ENCODE results near the gene ATP5MC2.
"Not testable (repeated sequence)": the region's sequence is repeated elsewhere in the genome, so short reads cannot be mapped to it uniquely, and the experiment has no call there.

Gene ATP5MC2

GRCh38 chr12:53659011-53659551, 16.8 kb downstream of the ATP5MC2 start:
- POLR2A ChIA-PET, result no interaction called here
- no peaks in the 10 kb centered on the region for H3K4me1 ChIP-seq (ENCODE audit: control extremely low read depth in 1 of 4, control insufficient read depth in 4 of 4, insufficient read depth in 4 of 4, low read length in 3 of 4)
- no peaks in the 10 kb centered on the region for H3K9me3 ChIP-seq (ENCODE audit: control extremely low read depth in 1 of 5, control insufficient read depth in 4 of 5, insufficient read depth in 2 of 5, low read depth in 1 of 5, low read length in 4 of 5)

GRCh38 chr12:53657041-53657440, 18.8 kb downstream of the ATP5MC2 start:
- WGBS (ENCODE audit: insufficient coverage), result 80% methylated on average over 1 of the region's 4 CpGs
- ChIA-PET POLR2A (interaction anchor here (0.7 kb wide), 1 partner anchor 10 kb away, joined by 6 read pairs; no protein-coding TSS in a partner anchor), CTCF (no interaction called here)
- DNase-seq, result no peak
- peaks cover 0 to 1% (median 0%) of the 10 kb centered on the region in 4 experiments for H3K36me3 ChIP-seq (ENCODE audit: control insufficient read depth in 4 of 4, insufficient read depth in 4 of 4, low read length in 3 of 4)
- H3K27me3 ChIP-seq (replicated peaks in 2 of 5; ENCODE audit: control insufficient read depth in 4 of 5, insufficient read depth in 5 of 5, low read length in 4 of 5), result no peaks in the 10 kb centered on the region
- no peaks in the 10 kb centered on the region for H3K4me1 ChIP-seq (ENCODE audit: control extremely low read depth in 1 of 4, control insufficient read depth in 4 of 4, insufficient read depth in 4 of 4, low read length in 3 of 4)
- no peak overlapping the region for H3K27ac ChIP-seq (ENCODE audit: insufficient read depth in 1 of 2, low read depth in 1 of 2, low read length in 2 of 2, poor library complexity in 1 of 2, severe bottlenecking in 2 of 2)
- H3K4me3 ChIP-seq (ENCODE audit: control insufficient read depth in 1 of 7, extremely low read depth in 1 of 7, insufficient read depth in 4 of 7, low read depth in 2 of 7, low read length in 6 of 7), result no peak overlapping the region
- H3K9me3 ChIP-seq (ENCODE audit: control extremely low read depth in 1 of 5, control insufficient read depth in 4 of 5, insufficient read depth in 2 of 5, low read depth in 1 of 5, low read length in 4 of 5), result no peaks in the 10 kb centered on the region

More at GRCh38 chr12:53659011-53659551, 16.8 kb downstream of the ATP5MC2 start:
- Histone ChIP-seq H3K27me3 (replicated peaks in 2 of 5; ENCODE audit: control insufficient read depth in 4 of 5, insufficient read depth in 5 of 5, low read length in 4 of 5) (no peaks in the 10 kb centered on the region), H3K27ac (ENCODE audit: insufficient read depth in 1 of 2, low read depth in 1 of 2, low read length in 2 of 2, poor library complexity in 1 of 2, severe bottlenecking in 2 of 2) (no peak overlapping the region), H3K4me3 (ENCODE audit: control insufficient read depth in 1 of 7, extremely low read depth in 1 of 7, insufficient read depth in 4 of 7, low read depth in 2 of 7, low read length in 6 of 7) (no peak overlapping the region), H3K36me3 (ENCODE audit: control insufficient read depth in 4 of 4, insufficient read depth in 4 of 4, low read length in 3 of 4) (peaks cover 0 to 12% (median 8%) of the 10 kb centered on the region in 4 experiments)
- CTCF ChIA-PET, result interaction anchor here (0.7 to 1.5 kb wide), 5 partner anchors 9 to 499 kb away, joined by 3 read pairs; partner anchors contain the start of gene ATP5MC2
- 100% methylated on average over 2 of the region's 3 CpGs for WGBS (ENCODE audit: insufficient coverage)
- no peak for DNase-seq

GRCh38 chr12:53653595-53653994, 22.3 kb downstream of the ATP5MC2 start:
- no peaks in the 10 kb centered on the region for H3K27me3 ChIP-seq (replicated peaks in 2 of 5; ENCODE audit: control insufficient read depth in 4 of 5, insufficient read depth in 5 of 5, low read length in 4 of 5)
- 100% methylated on average over 1 of the region's 2 CpGs for WGBS (ENCODE audit: insufficient coverage)
- H3K4me1 ChIP-seq (ENCODE audit: control extremely low read depth in 1 of 4, control insufficient read depth in 4 of 4, insufficient read depth in 4 of 4, low read length in 3 of 4), result no peaks in the 10 kb centered on the region
- CTCF ChIA-PET, result no interaction called here
- no peak overlapping the region for H3K27ac ChIP-seq (ENCODE audit: insufficient read depth in 1 of 2, low read depth in 1 of 2, low read length in 2 of 2, poor library complexity in 1 of 2, severe bottlenecking in 2 of 2)
- no peaks in the 10 kb centered on the region for H3K36me3 ChIP-seq (ENCODE audit: control insufficient read depth in 4 of 4, insufficient read depth in 4 of 4, low read length in 3 of 4)
- H3K9me3 ChIP-seq (ENCODE audit: control extremely low read depth in 1 of 5, control insufficient read depth in 4 of 5, insufficient read depth in 2 of 5, low read depth in 1 of 5, low read length in 4 of 5), result no peaks in the 10 kb centered on the region
- no peak for DNase-seq
- H3K4me3 ChIP-seq (ENCODE audit: control insufficient read depth in 1 of 7, extremely low read depth in 1 of 7, insufficient read depth in 4 of 7, low read depth in 2 of 7, low read length in 6 of 7), result no peak overlapping the region
- POLR2A ChIA-PET, result no interaction called here

GRCh38 chr12:53652366-53652765, 23.5 kb downstream of the ATP5MC2 start:
- no peaks in the 10 kb centered on the region for H3K9me3 ChIP-seq (ENCODE audit: control extremely low read depth in 1 of 5, control insufficient read depth in 4 of 5, insufficient read depth in 2 of 5, low read depth in 1 of 5, low read length in 4 of 5)
- no peaks in the 10 kb centered on the region for H3K4me1 ChIP-seq (ENCODE audit: control extremely low read depth in 1 of 4, control insufficient read depth in 4 of 4, insufficient read depth in 4 of 4, low read length in 3 of 4)
- DNase-seq, result no peak
- H3K4me3 ChIP-seq (ENCODE audit: control insufficient read depth in 1 of 7, extremely low read depth in 1 of 7, insufficient read depth in 4 of 7, low read depth in 2 of 7, low read length in 6 of 7), result no peak overlapping the region
- H3K27me3 ChIP-seq (replicated peaks in 2 of 5; ENCODE audit: control insufficient read depth in 4 of 5, insufficient read depth in 5 of 5, low read length in 4 of 5), result no peaks in the 10 kb centered on the region
- ChIA-PET CTCF (interaction anchor here (1.1 kb wide), 1 partner anchor 9 kb away, joined by 3 read pairs; no protein-coding TSS in a partner anchor), POLR2A (no interaction called here)
- H3K36me3 ChIP-seq (ENCODE audit: control insufficient read depth in 4 of 4, insufficient read depth in 4 of 4, low read length in 3 of 4), result no peaks in the 10 kb centered on the region
- no peak overlapping the region for H3K27ac ChIP-seq (ENCODE audit: insufficient read depth in 1 of 2, low read depth in 1 of 2, low read length in 2 of 2, poor library complexity in 1 of 2, severe bottlenecking in 2 of 2)
- WGBS (ENCODE audit: insufficient coverage), result 100% methylated on average over 1 of the region's 1 CpG

GRCh38 chr12:53651737-53652136, 24.1 kb downstream of the ATP5MC2 start:
- H3K9me3 ChIP-seq (ENCODE audit: control extremely low read depth in 1 of 5, control insufficient read depth in 4 of 5, insufficient read depth in 2 of 5, low read depth in 1 of 5, low read length in 4 of 5), result no peaks in the 10 kb centered on the region
- H3K27me3 ChIP-seq (replicated peaks in 2 of 5; ENCODE audit: control insufficient read depth in 4 of 5, insufficient read depth in 5 of 5, low read length in 4 of 5), result no peaks in the 10 kb centered on the region
- H3K27ac ChIP-seq (ENCODE audit: insufficient read depth in 1 of 2, low read depth in 1 of 2, low read length in 2 of 2, poor library complexity in 1 of 2, severe bottlenecking in 2 of 2), result no peak overlapping the region
- 100% methylated on average over 1 of the region's 1 CpG for WGBS (ENCODE audit: insufficient coverage)
- ChIA-PET CTCF (interaction anchor here (1.1 kb wide), 1 partner anchor 10 kb away, joined by 3 read pairs; no protein-coding TSS in a partner anchor), POLR2A (no interaction called here)
- no peak overlapping the region for H3K4me3 ChIP-seq (ENCODE audit: control insufficient read depth in 1 of 7, extremely low read depth in 1 of 7, insufficient read depth in 4 of 7, low read depth in 2 of 7, low read length in 6 of 7)
- H3K36me3 ChIP-seq (ENCODE audit: control insufficient read depth in 4 of 4, insufficient read depth in 4 of 4, low read length in 3 of 4), result no peaks in the 10 kb centered on the region
- no peaks in the 10 kb centered on the region for H3K4me1 ChIP-seq (ENCODE audit: control extremely low read depth in 1 of 4, control insufficient read depth in 4 of 4, insufficient read depth in 4 of 4, low read length in 3 of 4)
- no peak for DNase-seq

GRCh38 chr12:53646300-53646699, 29.6 kb downstream of the ATP5MC2 start:
- H3K36me3 ChIP-seq (ENCODE audit: control insufficient read depth in 4 of 4, insufficient read depth in 4 of 4, low read length in 3 of 4); H3K4me1 ChIP-seq (ENCODE audit: control extremely low read depth in 1 of 4, control insufficient read depth in 4 of 4, insufficient read depth in 4 of 4, low read length in 3 of 4); DNase-seq; H3K27me3 ChIP-seq (replicated peaks in 2 of 5; ENCODE audit: control insufficient read depth in 4 of 5, insufficient read depth in 5 of 5, low read length in 4 of 5); CTCF ChIA-PET; H3K27ac ChIP-seq (ENCODE audit: insufficient read depth in 1 of 2, low read depth in 1 of 2, low read length in 2 of 2, poor library complexity in 1 of 2, severe bottlenecking in 2 of 2); H3K4me3 ChIP-seq (ENCODE audit: control insufficient read depth in 1 of 7, extremely low read depth in 1 of 7, insufficient read depth in 4 of 7, low read depth in 2 of 7, low read length in 6 of 7); H3K9me3 ChIP-seq (ENCODE audit: control extremely low read depth in 1 of 5, control insufficient read depth in 4 of 5, insufficient read depth in 2 of 5, low read depth in 1 of 5, low read length in 4 of 5): not testable (repeated sequence)
- 67% methylated on average over 1 of the region's 4 CpGs for WGBS (ENCODE audit: insufficient coverage)
- POLR2A ChIA-PET, result interaction anchor here (0.6 kb wide), 1 partner anchor 11 kb away, joined by 6 read pairs; no protein-coding TSS in a partner anchor

GRCh38 chr12:53645165-53645564, 30.7 kb downstream of the ATP5MC2 start:
- Histone ChIP-seq H3K9me3 (ENCODE audit: control extremely low read depth in 1 of 5, control insufficient read depth in 4 of 5, insufficient read depth in 2 of 5, low read depth in 1 of 5, low read length in 4 of 5) (no peaks in the 10 kb centered on the region), H3K27ac (ENCODE audit: insufficient read depth in 1 of 2, low read depth in 1 of 2, low read length in 2 of 2, poor library complexity in 1 of 2, severe bottlenecking in 2 of 2) (no peak overlapping the region), H3K4me3 (ENCODE audit: control insufficient read depth in 1 of 7, extremely low read depth in 1 of 7, insufficient read depth in 4 of 7, low read depth in 2 of 7, low read length in 6 of 7) (no peak overlapping the region), H3K4me1 (ENCODE audit: control extremely low read depth in 1 of 4, control insufficient read depth in 4 of 4, insufficient read depth in 4 of 4, low read length in 3 of 4) (no peaks in the 10 kb centered on the region), H3K27me3 (replicated peaks in 2 of 5; ENCODE audit: control insufficient read depth in 4 of 5, insufficient read depth in 5 of 5, low read length in 4 of 5) (no peaks in the 10 kb centered on the region), H3K36me3 (ENCODE audit: control insufficient read depth in 4 of 4, insufficient read depth in 4 of 4, low read length in 3 of 4) (no peaks in the 10 kb centered on the region)
- no CpG with 5 or more reads among the region's 3 CpGs for WGBS (ENCODE audit: insufficient coverage)
- POLR2A ChIA-PET, result no interaction called here
- no peak for DNase-seq
- CTCF ChIA-PET, result no interaction called here

Measured in common myeloid progenitor, CD34-positive (primary cell).